AG08396 (cell line): ENCODE measurements around the gene SMIM29.
"Not testable (repeated sequence)": the region's sequence is repeated elsewhere in the genome, so short reads cannot be mapped to it uniquely, and the experiment has no call there.

Experiments used
- DNase-seq: peaks from one replicate; pipeline ENCODE4 v3.0.0; 2012; ENCODE audit warnings: low spot score, mixed read lengths

SMIM29 gene

GRCh38 chr6:34267746-34268145, 18.9 kb upstream of the SMIM29 start:
- no peak for DNase-seq

- DNase-seq, result not testable (repeated sequence)
Observed at GRCh38 chr6:34263484-34263883, 14.7 kb upstream of the SMIM29 start.

GRCh38 chr6:34260576-34261267, 11.9 kb upstream of the SMIM29 start:
- DNase-seq, result no peak

- DNase-seq, result no peak
Observed at GRCh38 chr6:34259529-34260069, 10.8 kb upstream of the SMIM29 start.

GRCh38 chr6:34252395-34252794, 3.6 kb upstream of the SMIM29 start:
- DNase-seq, result not testable (repeated sequence)

GRCh38 chr6:34249469-34250261, 859 bp upstream of the SMIM29 start:
- peak; percentile 1 for DNase-seq

- DNase-seq, result peak; percentile 64
Observed at GRCh38 chr6:34248198-34248726, 544 bp downstream of the SMIM29 start.

- DNase-seq, result peak; percentile 5
Observed at GRCh38 chr6:34247481-34248197, 1.2 kb downstream of the SMIM29 start.

GRCh38 chr6:34246563-34247391, 2.0 kb downstream of the SMIM29 start:
- DNase-seq, result peak; percentile 19

GRCh38 chr6:34246249-34246562, 2.6 kb downstream of the SMIM29 start:
- DNase-seq, result no peak

GRCh38 chr6:34245761-34246140, 3.1 kb downstream of the SMIM29 start:
- not testable (repeated sequence) for DNase-seq

GRCh38 chr6:34245032-34245760, 3.6 kb downstream of the SMIM29 start:
- DNase-seq, result not testable (repeated sequence)

GRCh38 chr6:34243901-34244884, 4.6 kb downstream of the SMIM29 start:
- peak; percentile 94 for DNase-seq

- DNase-seq, result no peak
Observed at GRCh38 chr6:34243131-34243771, 5.6 kb downstream of the SMIM29 start.

GRCh38 chr6:34242252-34243130, 6.3 kb downstream of the SMIM29 start:
- peak; percentile 40 for DNase-seq

GRCh38 chr6:34241351-34242215, 7.2 kb downstream of the SMIM29 start:
- no peak for DNase-seq
